ENCODE data around the gene INAFM2. TPM values are rescaled to one million over a fixed set of nuclear protein-coding genes. Genes with fewer than 3 reads are reported as not detected.
A peak's percentile ranks its signal among the peaks of the same experiment; 100 is the strongest.

INAFM2 gene
- total RNA-seq (2021; ENCODE audit: unreplicated experiment) (8.8 TPM), Bru-seq, nascent RNA (percentile 51 among the genes with signal in this experiment), BruChase-seq, experiment 1, labeled RNA remaining after a 6-hour chase (percentile 68 among the genes with signal in this experiment), BruChase-seq, experiment 2, labeled RNA remaining after a 2-hour chase (percentile 79 among the genes with signal in this experiment)
- polyA plus RNA-seq (2012), result 2.8 and 3.5 TPM in 2 replicates
- long read RNA-seq, transcript INAFM2-202 (1 exons, 3,052 nt), result major isoform, 48 of 49 reads
- long read RNA-seq, partial matches to known transcripts, result 0 of 49 reads
- long read RNA-seq, other reads (novel, unspliced or antisense), result 0 of 49 reads

GRCh38 chr15:40323239-40323952 is at the start of gene INAFM2:
Gene INAFM2 (plus strand): TSS chr15:40323692. CDS start chr15:40324056, 364 bp downstream.
- Histone ChIP-seq H3K36me3 (ENCODE audit: control insufficient read depth in 1 of 2, insufficient read depth in 2 of 2, low read length in 2 of 2) (no peaks in the 10 kb centered on the region), H3K79me2 (ENCODE audit: insufficient read depth, low read length) (no peaks in the 10 kb centered on the region), H4K20me1 (ENCODE audit: insufficient read depth) (no peaks in the 10 kb centered on the region), H3K9ac (ENCODE audit: low read length) (peak within 1 kb of the TSS; percentile 46; the same call in 1 of the 2 replicates), H3K4me1 (ENCODE audit: control insufficient read depth in 1 of 2, insufficient read depth in 2 of 2, low read length in 2 of 2) (peaks cover 4 to 18% of the 10 kb centered on the region in 2 experiments; a peak in 3 of 4 replicates), H3K4me3 (replicated peaks in 1 of 2; ENCODE audit: low read depth in 1 of 2, low read length in 2 of 2) (peak within 1 kb of the TSS; percentile 47 to 58), H3K9me3 (ENCODE audit: control insufficient read depth in 1 of 2, insufficient read depth in 1 of 2, low read depth in 1 of 2, low read length in 2 of 2) (no peaks in the 10 kb centered on the region), H2AFZ (ENCODE audit: low read depth, low read length, poor library complexity, severe bottlenecking) (no peak within 1 kb of the TSS), H3K4me2 (ENCODE audit: low read length) (peak within 1 kb of the TSS; percentile 72), H3K27me3 (ENCODE audit: insufficient read depth, low read length) (no peaks in the 10 kb centered on the region), H3K27ac (ENCODE audit: low read depth, low read length) (peak within 1 kb of the TSS; percentile 39; the same call in 1 of the 2 replicates), H3K9me2 (ENCODE audit: insufficient read depth) (no peaks in the 10 kb centered on the region)
- CTCF ChIA-PET, result interaction anchor here (0.6 to 5.3 kb wide), 9 partner anchors 12 to 106 kb away, joined by 3 to 44 read pairs (median 5); partner anchors contain the start of genes CCDC9B and PLCB2
- ATAC-seq, result peak; percentile 92
- peak; percentile 81 for DNase-seq (ENCODE audit: low read depth, low spot score)
- POLR2A ChIA-PET, result interaction anchor here (1.5 kb wide), 1 partner anchor 16 kb away, joined by 11 read pairs; the partner anchor contains the start of gene CCDC9B
- intact Hi-C loops (cut with micrococcal nuclease), result no loop called here
- BruUV-seq (replicated peaks), result no TSS peak
- RAD21 ChIA-PET (ENCODE audit: low non-redundant PET in 1 of 2, low total read pairs in 2 of 2, uncharacterized antibody in 2 of 2, unreplicated experiment in 2 of 2), result interaction anchor here in 1 of 2 experiments (1.0 to 1.4 kb wide), 2 partner anchors 15 to 44 kb away, joined by 3 read pairs; no protein-coding TSS in a partner anchor
- TF ChIP-seq SIN3A (IDR thresholded peaks at IDR 0.05; ENCODE audit: low read depth) (peak; percentile 60; the same call in 1 of the 2 replicates), POLR2A (IDR thresholded peaks at IDR 0.05; ENCODE audit: borderline replicate concordance, extremely low read depth, insufficient read depth, insufficient read length) (no peak), FOSL1 (IDR thresholded peaks at IDR 0.05; ENCODE audit: low read depth) (no peak), ELF1 (IDR thresholded peaks at IDR 0.05; ENCODE audit: borderline replicate concordance, low read depth) (peak; percentile 67), POLR2AphosphoS5 (IDR thresholded peaks at IDR 0.05; ENCODE audit: low read depth, low read length) (no peak; the same call in 1 of the 2 replicates), RAD21 (IDR thresholded peaks at IDR 0.05; ENCODE audit: low read depth) (no peak), ZNF274 (IDR thresholded peaks at IDR 0.05; ENCODE audit: low read depth, low read length) (no peak), JUND (IDR thresholded peaks at IDR 0.05) (no peak), YY1 (IDR thresholded peaks at IDR 0.05; ENCODE audit: extremely low read depth, insufficient replicate concordance, low read depth, low read length) (no peak), MAX (IDR thresholded peaks at IDR 0.05) (peak; percentile 90), CBX3 (IDR thresholded peaks at IDR 0.05; ENCODE audit: low read depth) (no peak), SP1 (IDR thresholded peaks at IDR 0.05; ENCODE audit: low read depth) (peak; percentile 90), EZH2phosphoT487 (IDR thresholded peaks at IDR 0.05; ENCODE audit: borderline replicate concordance) (no peak), SRF (IDR thresholded peaks at IDR 0.05; ENCODE audit: low read depth) (peak; percentile 72), ZBTB33 (IDR thresholded peaks at IDR 0.05; ENCODE audit: extremely low read depth, insufficient replicate concordance, low read length) (no peak), EGR1 (IDR thresholded peaks at IDR 0.05; ENCODE audit: low read depth) (no peak)
- TF ChIP-seq, protein P1, sequence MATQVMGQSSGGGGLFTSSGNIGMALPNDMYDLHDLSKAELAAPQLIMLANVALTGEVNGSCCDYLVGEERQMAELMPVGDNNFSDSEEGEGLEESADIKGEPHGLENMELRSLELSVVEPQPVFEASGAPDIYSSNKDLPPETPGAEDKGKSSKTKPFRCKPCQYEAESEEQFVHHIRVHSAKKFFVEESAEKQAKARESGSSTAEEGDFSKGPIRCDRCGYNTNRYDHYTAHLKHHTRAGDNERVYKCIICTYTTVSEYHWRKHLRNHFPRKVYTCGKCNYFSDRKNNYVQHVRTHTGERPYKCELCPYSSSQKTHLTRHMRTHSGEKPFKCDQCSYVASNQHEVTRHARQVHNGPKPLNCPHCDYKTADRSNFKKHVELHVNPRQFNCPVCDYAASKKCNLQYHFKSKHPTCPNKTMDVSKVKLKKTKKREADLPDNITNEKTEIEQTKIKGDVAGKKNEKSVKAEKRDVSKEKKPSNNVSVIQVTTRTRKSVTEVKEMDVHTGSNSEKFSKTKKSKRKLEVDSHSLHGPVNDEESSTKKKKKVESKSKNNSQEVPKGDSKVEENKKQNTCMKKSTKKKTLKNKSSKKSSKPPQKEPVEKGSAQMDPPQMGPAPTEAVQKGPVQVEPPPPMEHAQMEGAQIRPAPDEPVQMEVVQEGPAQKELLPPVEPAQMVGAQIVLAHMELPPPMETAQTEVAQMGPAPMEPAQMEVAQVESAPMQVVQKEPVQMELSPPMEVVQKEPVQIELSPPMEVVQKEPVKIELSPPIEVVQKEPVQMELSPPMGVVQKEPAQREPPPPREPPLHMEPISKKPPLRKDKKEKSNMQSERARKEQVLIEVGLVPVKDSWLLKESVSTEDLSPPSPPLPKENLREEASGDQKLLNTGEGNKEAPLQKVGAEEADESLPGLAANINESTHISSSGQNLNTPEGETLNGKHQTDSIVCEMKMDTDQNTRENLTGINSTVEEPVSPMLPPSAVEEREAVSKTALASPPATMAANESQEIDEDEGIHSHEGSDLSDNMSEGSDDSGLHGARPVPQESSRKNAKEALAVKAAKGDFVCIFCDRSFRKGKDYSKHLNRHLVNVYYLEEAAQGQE (IDR thresholded peaks at IDR 0.05; ENCODE audit: low read depth), result no peak

All from HCT116 (cell line).